Central memory CD8-positive, alpha-beta T cell (primary cell): ENCODE results near the gene UBA6.

Experiments used
- ATAC-seq: fragments of 150-1000 bp; cut with Tn5 transposase; replicated peaks from 2 replicates; pipeline ENCODE4 v1.10.0; 2022; ENCODE audit warnings: mild to moderate bottlenecking, moderate FRiP score, moderate number of reproducible peaks; ENCODE audit not compliant: poor library complexity, severe bottlenecking; ENCODE audit errors: extremely low read depth
- DNase-seq, 2 donors: peaks; one replicate each; pipeline ENCODE4 v3.0.0; 2021; ENCODE audit warnings: low spot score in 2 of 2
- H3K27ac Mint-ChIP-seq: one replicate; pipeline ENCODE4 v1.8.0; 2022; ENCODE audit warnings: low read depth, mild to moderate bottlenecking, moderate library complexity, mixed read lengths
- H3K27me3 Mint-ChIP-seq: one replicate; pipeline ENCODE4 v1.8.0; 2022; ENCODE audit warnings: mixed read lengths
- H3K36me3 Mint-ChIP-seq: one replicate; pipeline ENCODE4 v1.8.0; 2022; ENCODE audit warnings: mild to moderate bottlenecking, moderate library complexity, mixed read lengths; ENCODE audit not compliant: insufficient read depth
- H3K4me1 Mint-ChIP-seq: one replicate; pipeline ENCODE4 v1.8.0; 2022; ENCODE audit warnings: mixed read lengths
- H3K4me3 Mint-ChIP-seq: one replicate; pipeline ENCODE4 v1.8.0; 2022; ENCODE audit warnings: mild to moderate bottlenecking, moderate library complexity, mixed read lengths
- H3K9me3 Mint-ChIP-seq: one replicate; pipeline ENCODE4 v1.8.0; 2022; ENCODE audit warnings: mixed read lengths

UBA6 gene

DNA sequence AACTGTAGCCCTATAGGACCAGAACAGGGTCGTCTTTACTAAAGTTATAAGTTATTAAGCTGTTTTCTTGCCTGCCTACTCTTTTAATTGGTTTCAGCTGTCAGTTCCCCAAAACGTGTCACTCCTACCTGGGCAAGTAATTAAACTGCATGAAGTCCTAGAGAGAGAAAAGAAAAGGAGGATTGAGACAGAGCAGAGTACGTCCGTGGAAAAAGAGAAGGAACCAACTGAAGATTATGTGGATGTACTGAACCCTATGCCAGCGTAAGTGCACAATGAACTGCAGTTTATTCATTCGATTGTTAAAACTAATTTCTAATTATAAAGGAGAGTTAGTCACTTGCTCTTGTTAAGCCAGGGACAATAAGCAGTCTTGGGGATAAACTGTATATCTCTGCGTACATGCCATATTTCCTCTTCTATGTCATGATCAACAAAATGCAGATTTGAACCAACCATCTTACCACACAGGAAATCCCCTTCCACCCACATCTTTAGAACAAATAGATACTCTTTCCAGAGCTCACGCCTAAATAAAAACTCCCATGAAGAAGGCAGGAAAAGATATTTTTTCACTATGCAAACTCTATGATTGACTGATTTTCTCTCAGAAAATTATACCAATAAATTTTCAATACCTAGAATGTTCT, 119.6 kb downstream of the UBA6 start:
- Mint-ChIP-seq H3K4me1 (peaks cover 13% of the 10 kb centered on the region), H3K36me3 (no peaks in the 10 kb centered on the region), H3K4me3 (no peak overlapping the region), H3K9me3 (no peaks in the 10 kb centered on the region), H3K27ac (no peak overlapping the region), H3K27me3 (peaks cover 8% of the 10 kb centered on the region)
- ATAC-seq (peak; percentile 65), DNase-seq (no peak)

GRCh38 chr4:67580577-67580976, 120.4 kb downstream of the UBA6 start:
- H3K27ac Mint-ChIP-seq, result no peak overlapping the region
- no peak for ATAC-seq
- no peak for DNase-seq
- peaks cover 13% of the 10 kb centered on the region for H3K4me1 Mint-ChIP-seq
- H3K36me3 Mint-ChIP-seq, result no peaks in the 10 kb centered on the region
- no peaks in the 10 kb centered on the region for H3K9me3 Mint-ChIP-seq
- H3K4me3 Mint-ChIP-seq, result no peak overlapping the region
- peaks cover under 1% of the 10 kb centered on the region for H3K27me3 Mint-ChIP-seq

GRCh38 chr4:67576538-67576937, 124.4 kb downstream of the UBA6 start:
- Mint-ChIP-seq H3K36me3 (no peaks in the 10 kb centered on the region), H3K27ac (no peak overlapping the region), H3K4me3 (no peak overlapping the region), H3K9me3 (no peaks in the 10 kb centered on the region), H3K4me1 (peaks cover 11% of the 10 kb centered on the region), H3K27me3 (no peaks in the 10 kb centered on the region)
- DNase-seq (no peak), ATAC-seq (no peak)

DNA sequence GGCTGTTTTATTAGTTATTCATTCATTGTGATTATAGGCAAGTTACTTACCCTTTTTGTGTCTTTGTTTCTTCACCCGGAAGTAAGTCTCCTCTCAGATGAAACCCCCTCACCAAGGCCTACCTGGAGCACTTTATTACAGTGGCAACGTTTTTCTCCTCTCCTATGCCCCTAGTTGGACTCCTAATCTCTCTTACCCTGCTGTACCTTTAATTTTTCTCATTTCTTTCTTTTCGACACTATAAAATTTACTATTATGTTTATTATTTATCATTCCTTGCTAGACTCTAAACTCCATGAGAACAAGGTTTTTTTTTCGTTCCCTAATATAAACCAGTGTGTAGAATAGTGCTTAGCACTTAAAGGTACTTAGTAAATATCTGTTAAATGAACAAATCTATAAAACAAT, 124.9 kb downstream of the UBA6 start:
- DNase-seq (no peak), ATAC-seq (no peak)
- no peak overlapping the region for H3K27ac Mint-ChIP-seq
- H3K4me3 Mint-ChIP-seq, result no peak overlapping the region
- H3K27me3 Mint-ChIP-seq, result no peaks in the 10 kb centered on the region
- no peaks in the 10 kb centered on the region for H3K9me3 Mint-ChIP-seq
- H3K36me3 Mint-ChIP-seq, result no peaks in the 10 kb centered on the region
- peaks cover 7% of the 10 kb centered on the region for H3K4me1 Mint-ChIP-seq

DNA sequence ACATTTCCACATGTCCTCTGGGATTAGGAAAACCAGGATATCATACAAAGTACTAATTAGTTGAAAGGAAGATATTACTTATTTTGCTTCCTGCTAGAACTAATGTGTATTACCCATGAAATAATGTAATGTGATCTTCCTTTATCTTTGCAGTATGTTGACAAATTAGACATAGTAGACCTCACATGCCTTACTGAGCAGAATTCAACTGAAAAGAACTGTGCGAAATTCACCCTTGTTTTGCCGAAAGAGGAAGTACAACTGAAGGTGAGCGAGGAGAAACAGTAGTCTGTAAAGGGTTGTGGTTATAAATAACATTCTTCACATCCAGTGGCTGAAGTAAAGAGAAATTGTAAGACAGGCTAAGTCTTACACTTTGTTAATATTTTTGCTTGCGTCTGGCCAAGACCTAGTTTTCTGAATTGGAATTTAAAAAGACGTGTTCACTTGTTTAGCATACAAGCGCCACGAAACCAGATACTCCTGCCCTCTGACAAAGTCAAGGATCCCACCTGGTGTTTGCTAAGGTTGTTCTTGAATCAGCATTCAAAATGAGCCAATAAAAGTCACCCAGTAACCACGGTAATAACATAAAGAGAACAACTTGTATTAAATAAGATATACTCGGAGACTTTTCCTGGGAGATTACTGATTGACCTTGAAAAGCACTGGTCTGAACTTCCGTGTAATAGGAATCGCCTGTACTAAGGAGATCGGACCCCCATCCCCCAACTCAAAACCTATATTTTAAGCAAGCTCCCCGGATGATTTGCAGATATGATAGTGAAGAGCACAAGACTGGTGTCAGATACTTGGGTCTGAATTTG, 125.5 kb downstream of the UBA6 start:
- peak; percentile 32 for ATAC-seq
- no peak overlapping the region for H3K4me3 Mint-ChIP-seq
- peaks cover 4% of the 10 kb centered on the region for H3K4me1 Mint-ChIP-seq
- no peaks in the 10 kb centered on the region for H3K27me3 Mint-ChIP-seq
- no peak overlapping the region for H3K27ac Mint-ChIP-seq
- DNase-seq, result no peak
- H3K36me3 Mint-ChIP-seq, result no peaks in the 10 kb centered on the region
- no peaks in the 10 kb centered on the region for H3K9me3 Mint-ChIP-seq

GRCh38 chr4:67573193-67573592, 127.8 kb downstream of the UBA6 start:
- Mint-ChIP-seq H3K4me1 (peaks cover 4% of the 10 kb centered on the region), H3K27me3 (no peaks in the 10 kb centered on the region), H3K27ac (no peak overlapping the region), H3K4me3 (no peak overlapping the region), H3K9me3 (no peaks in the 10 kb centered on the region), H3K36me3 (no peaks in the 10 kb centered on the region)
- no peak for ATAC-seq
- no peak for DNase-seq

DNA sequence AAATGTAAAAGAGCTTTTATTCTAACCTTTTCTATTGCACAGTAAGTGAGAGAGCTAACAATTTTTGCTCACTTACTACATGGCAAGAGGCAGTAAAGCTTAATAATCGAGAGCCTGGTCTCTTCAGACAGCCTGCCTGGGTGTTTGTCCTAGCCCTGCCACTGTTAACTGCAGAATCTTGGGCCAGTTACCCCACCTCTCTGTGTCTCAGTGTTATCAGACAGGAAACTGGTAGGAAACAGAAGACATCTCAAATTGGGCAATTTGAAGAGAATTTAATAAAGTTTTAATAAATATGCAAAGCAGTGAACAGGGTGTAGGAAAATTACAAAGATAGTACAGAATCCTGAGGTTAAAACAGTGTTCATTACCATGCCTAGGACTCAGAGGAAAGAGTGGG, 129.0 kb downstream of the UBA6 start:
- no peaks in the 10 kb centered on the region for H3K9me3 Mint-ChIP-seq
- H3K4me3 Mint-ChIP-seq, result no peak overlapping the region
- ATAC-seq, result no peak
- no peak for DNase-seq
- no peaks in the 10 kb centered on the region for H3K36me3 Mint-ChIP-seq
- H3K27me3 Mint-ChIP-seq, result no peaks in the 10 kb centered on the region
- no peak overlapping the region for H3K27ac Mint-ChIP-seq
- H3K4me1 Mint-ChIP-seq, result peaks cover 4% of the 10 kb centered on the region

DNA sequence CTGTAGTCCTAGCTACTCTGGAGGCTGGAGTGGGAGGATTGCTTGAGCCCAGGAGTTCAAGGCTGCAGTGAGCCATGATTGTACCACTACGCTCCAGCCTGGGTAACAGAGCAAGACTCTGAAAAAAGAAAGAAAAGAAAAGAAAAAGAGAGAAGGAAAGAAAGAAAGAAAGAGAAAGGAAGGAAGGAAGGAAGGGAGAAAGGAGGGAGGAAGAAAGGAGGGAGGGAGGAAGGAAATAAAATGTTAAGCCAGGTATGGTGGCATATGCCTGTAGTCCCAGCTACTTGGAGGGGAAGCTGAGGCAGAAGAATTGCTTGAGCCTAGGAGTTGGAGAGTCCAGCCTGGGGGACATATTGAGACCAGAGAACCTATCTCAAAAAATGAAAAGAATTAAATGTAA, 130.4 kb downstream of the UBA6 start:
- Mint-ChIP-seq H3K27me3 (no peaks in the 10 kb centered on the region), H3K36me3 (no peaks in the 10 kb centered on the region), H3K27ac (no peak overlapping the region), H3K4me3 (no peak overlapping the region), H3K9me3 (no peaks in the 10 kb centered on the region), H3K4me1 (peaks cover 4% of the 10 kb centered on the region)
- no peak for ATAC-seq
- no peak for DNase-seq

DNA sequence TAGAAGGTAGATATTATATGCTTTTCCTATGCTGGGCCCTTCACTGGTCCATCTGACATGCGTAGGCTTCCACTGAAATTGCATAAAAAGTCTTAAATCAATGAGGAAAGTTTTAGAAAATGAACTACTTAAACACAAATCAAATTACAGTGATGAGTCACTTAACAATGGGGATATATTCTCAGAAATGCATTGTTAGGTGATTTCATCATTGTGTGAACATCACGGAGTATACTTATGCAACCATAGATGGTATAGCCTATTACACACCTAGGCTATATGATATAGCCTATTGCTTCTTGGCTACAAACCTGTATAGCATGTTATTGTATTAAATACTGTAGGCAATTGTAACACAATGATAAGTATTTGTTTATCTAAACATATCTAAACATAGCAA, 132.1 kb downstream of the UBA6 start:
- ATAC-seq (no peak), DNase-seq (no peak)
- H3K4me3 Mint-ChIP-seq, result no peak overlapping the region
- H3K27ac Mint-ChIP-seq, result no peak overlapping the region
- no peaks in the 10 kb centered on the region for H3K9me3 Mint-ChIP-seq
- H3K36me3 Mint-ChIP-seq, result no peaks in the 10 kb centered on the region
- no peaks in the 10 kb centered on the region for H3K27me3 Mint-ChIP-seq
- no peaks in the 10 kb centered on the region for H3K4me1 Mint-ChIP-seq

- Mint-ChIP-seq H3K27ac (no peak overlapping the region), H3K4me3 (no peak overlapping the region), H3K9me3 (no peaks in the 10 kb centered on the region), H3K27me3 (peaks cover 7% of the 10 kb centered on the region), H3K4me1 (no peaks in the 10 kb centered on the region), H3K36me3 (peaks cover 2% of the 10 kb centered on the region)
- DNase-seq (no peak), ATAC-seq (no peak)
Measured at GRCh38 chr4:67566335-67566734, 134.6 kb downstream of the UBA6 start.

GRCh38 chr4:67565284-67565683, 135.7 kb downstream of the UBA6 start:
- no peak overlapping the region for H3K4me3 Mint-ChIP-seq
- peaks cover 3% of the 10 kb centered on the region for H3K36me3 Mint-ChIP-seq
- H3K4me1 Mint-ChIP-seq, result no peaks in the 10 kb centered on the region
- H3K9me3 Mint-ChIP-seq, result no peaks in the 10 kb centered on the region
- peaks cover 11% of the 10 kb centered on the region for H3K27me3 Mint-ChIP-seq
- DNase-seq, result no peak
- no peak overlapping the region for H3K27ac Mint-ChIP-seq
- no peak for ATAC-seq
